ENCODE data around the gene SUMO4. TPM values are rescaled to one million over a fixed set of nuclear protein-coding genes. Genes with fewer than 3 reads are reported as not detected.

SUMO4 gene
- total and polyA plus RNA-seq, 2 donors (not counting 1 experiment from before 2014, with no cell fraction given) = 0.18 to 11.5 TPM

DNA sequence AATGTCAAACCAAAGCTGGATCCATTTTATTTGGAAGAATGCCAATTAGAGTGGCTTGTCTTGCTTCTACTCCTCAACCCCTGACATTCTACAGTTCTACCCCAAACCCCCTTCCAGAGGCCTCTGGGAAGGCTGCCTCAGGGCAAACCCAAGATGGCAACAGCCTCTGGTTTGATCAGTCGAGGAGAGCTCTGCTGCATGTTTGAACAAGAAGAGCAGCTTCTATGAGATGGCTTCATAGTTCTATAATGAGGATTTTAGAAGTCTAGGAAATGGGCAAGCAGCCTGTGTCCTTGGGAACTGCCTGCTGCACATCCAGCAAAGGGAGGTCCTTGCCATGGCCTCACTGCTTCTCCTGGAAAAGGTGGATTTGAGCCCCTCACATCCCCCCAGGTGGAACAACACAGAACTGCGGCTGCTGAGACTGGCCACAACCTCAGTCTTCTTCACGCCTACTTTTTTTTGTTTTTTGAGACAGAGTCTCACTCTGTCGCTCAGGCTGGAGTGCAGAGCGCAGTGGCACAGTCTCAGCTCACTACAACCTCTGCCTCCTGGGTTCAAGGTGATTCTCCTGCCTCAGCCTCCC, 46.8 kb downstream of the SUMO4 start:
- 97% methylated on average over 4 of the region's 5 CpGs for WGBS (ENCODE audit: insufficient coverage)
- no peak overlapping the region for H3K27ac ChIP-seq (ENCODE audit: low read length in 2 of 2)
- intact Hi-C loops (cut with micrococcal nuclease) = no loop called here

More for the DNA sequence above, 46.8 kb downstream of the SUMO4 start:
- H3K4me2 ChIP-seq (replicated peaks; ENCODE audit: low read depth, low read length, poor library complexity, severe bottlenecking) = no peak overlapping the region
- DNase-seq = no peak
- H3K4me3 Mint-ChIP-seq = no peak overlapping the region
- H3K79me2 ChIP-seq (ENCODE audit: control insufficient read depth, insufficient read depth, low read length) = peaks cover 18% of the 10 kb centered on the region
- H2AFZ ChIP-seq (ENCODE audit: insufficient read depth, low read depth, low read length, poor library complexity, severe bottlenecking) = no peak overlapping the region
- H3K27me3 Mint-ChIP-seq = no peaks in the 10 kb centered on the region
- peaks cover 0 to 5% (median 0%) of the 10 kb centered on the region in 3 donors for H3K9me3 ChIP-seq (ENCODE audit: control extremely low read depth in 1 of 3, control insufficient read depth in 2 of 3, insufficient read depth in 1 of 3, low read length in 2 of 3)
- TF ChIP-seq CTCF (IDR thresholded peaks at IDR 0.05) (no peak), EZH2 (IDR thresholded peaks at IDR 0.05; ENCODE audit: borderline replicate concordance, insufficient read depth, low read depth, low read length, poor library complexity, severe bottlenecking) (no peak)
- CTCF ChIA-PET = interaction anchor here (0.7 to 3.3 kb wide), 6 partner anchors 12 to 70 kb away, joined by 3 to 14 read pairs (median 4); partner anchors contain the start of gene ZC3H12D
- H3K9me3 Mint-ChIP-seq (ENCODE audit: insufficient read depth) = no peaks in the 10 kb centered on the region
- POLR2A ChIA-PET = interaction anchor here (0.6 to 1.2 kb wide), 2 partner anchors 11 to 1961 kb away, joined by 3 to 4 read pairs; no protein-coding TSS in a partner anchor
- ATAC-seq (ENCODE audit: low read depth) = no peak
- no peak overlapping the region for H3K9ac ChIP-seq (ENCODE audit: low read length)
- no peaks in the 10 kb centered on the region for H3K4me1 ChIP-seq (ENCODE audit: control insufficient read depth in 2 of 2, insufficient read depth in 2 of 2, low read length in 2 of 2)
- peaks cover 14% of the 10 kb centered on the region for H3K4me1 Mint-ChIP-seq
- H3K27ac Mint-ChIP-seq = peak overlapping the region; percentile 53
- H3K27me3 ChIP-seq (replicated peaks in 1 of 4; ENCODE audit: control extremely low read depth in 1 of 4, control insufficient read depth in 3 of 4, insufficient read depth in 4 of 4, low read length in 3 of 4) = no peaks in the 10 kb centered on the region
- no peak overlapping the region for H3K4me3 ChIP-seq (ENCODE audit: control extremely low read depth in 1 of 5, extremely low read depth in 1 of 5, insufficient read depth in 1 of 5, low read depth in 2 of 5, low read length in 4 of 5)
- H3K36me3 ChIP-seq (replicated peaks in 1 of 2; ENCODE audit: control extremely low read depth in 1 of 2, control insufficient read depth in 1 of 2, extremely low read depth in 1 of 2, insufficient read depth in 2 of 2, low read length in 1 of 2) = peaks cover 1 to 32% of the 10 kb centered on the region in 2 experiments
- peaks cover 13% of the 10 kb centered on the region for H4K20me1 ChIP-seq (ENCODE audit: control insufficient read depth, insufficient read depth, low read length, poor library complexity, severe bottlenecking)
